ENCODE data around the gene LRP6. TPM values are rescaled to one million over a fixed set of nuclear protein-coding genes. Genes with fewer than 3 reads are reported as not detected.

The LRP6 gene
- total RNA-seq, 1 experiment from 2014 or later, result 62.4 TPM

GRCh38 chr12:12286441-12286840 is 19.6 kb upstream of the LRP6 start:
- DNase-seq, result no peak
- H2AFZ ChIP-seq (ENCODE audit: low read length), result no peak overlapping the region
- TF ChIP-seq, protein P1, sequence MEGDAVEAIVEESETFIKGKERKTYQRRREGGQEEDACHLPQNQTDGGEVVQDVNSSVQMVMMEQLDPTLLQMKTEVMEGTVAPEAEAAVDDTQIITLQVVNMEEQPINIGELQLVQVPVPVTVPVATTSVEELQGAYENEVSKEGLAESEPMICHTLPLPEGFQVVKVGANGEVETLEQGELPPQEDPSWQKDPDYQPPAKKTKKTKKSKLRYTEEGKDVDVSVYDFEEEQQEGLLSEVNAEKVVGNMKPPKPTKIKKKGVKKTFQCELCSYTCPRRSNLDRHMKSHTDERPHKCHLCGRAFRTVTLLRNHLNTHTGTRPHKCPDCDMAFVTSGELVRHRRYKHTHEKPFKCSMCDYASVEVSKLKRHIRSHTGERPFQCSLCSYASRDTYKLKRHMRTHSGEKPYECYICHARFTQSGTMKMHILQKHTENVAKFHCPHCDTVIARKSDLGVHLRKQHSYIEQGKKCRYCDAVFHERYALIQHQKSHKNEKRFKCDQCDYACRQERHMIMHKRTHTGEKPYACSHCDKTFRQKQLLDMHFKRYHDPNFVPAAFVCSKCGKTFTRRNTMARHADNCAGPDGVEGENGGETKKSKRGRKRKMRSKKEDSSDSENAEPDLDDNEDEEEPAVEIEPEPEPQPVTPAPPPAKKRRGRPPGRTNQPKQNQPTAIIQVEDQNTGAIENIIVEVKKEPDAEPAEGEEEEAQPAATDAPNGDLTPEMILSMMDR (conservative IDR thresholded peaks at IDR 0.05), result no peak
- no peak overlapping the region for H3K23ac ChIP-seq (ENCODE audit: insufficient read length, low read depth, low read length)
- no peak overlapping the region for H3K4me2 ChIP-seq (ENCODE audit: insufficient read depth, insufficient read length, low read length)
- H3K9me3 ChIP-seq (ENCODE audit: control insufficient read depth, low read depth, low read length), result no peaks in the 10 kb centered on the region
- Mint-ChIP-seq H3K36me3 (ENCODE audit: insufficient read depth in 1 of 3, low read depth in 3 of 3) (no peaks in the 10 kb centered on the region), H3K27me3 (ENCODE audit: low read depth) (no peaks in the 10 kb centered on the region; the same call in 1 of the 2 replicates), H3K9me3 (no peaks in the 10 kb centered on the region; a peak in 1 of 5 replicates), H3K4me1 (peaks cover 36 to 40% of the 10 kb centered on the region in 2 experiments), H3K4me3 (no peak overlapping the region), H3K27ac (no peak overlapping the region)
- H2BK12ac ChIP-seq (ENCODE audit: insufficient read length, low read depth, low read length), result no peak overlapping the region
- no peak overlapping the region for H3K56ac ChIP-seq (ENCODE audit: insufficient read length, low read depth, low read length)
- no peak overlapping the region for H3T11ph ChIP-seq (ENCODE audit: low read length)
- H3K79me1 ChIP-seq (ENCODE audit: insufficient read depth, low read depth, low read length, poor library complexity, severe bottlenecking), result no peaks in the 10 kb centered on the region
- no CpG with 5 or more reads among the region's 5 CpGs for WGBS (ENCODE audit: extremely low coverage, insufficient read length, low lambda C conversion rate)
- H3K18ac ChIP-seq (ENCODE audit: insufficient read length, low read depth, low read length), result no peak overlapping the region
- H3K14ac ChIP-seq (ENCODE audit: insufficient read depth, low read length), result no peak overlapping the region
- H3K79me2 ChIP-seq (ENCODE audit: insufficient read depth, low read length), result no peaks in the 10 kb centered on the region
- H3K4me1 ChIP-seq (ENCODE audit: insufficient read depth, low read length), result peaks cover 4% of the 10 kb centered on the region; the same call in 1 of the 2 replicates
- H2BK120ac ChIP-seq (ENCODE audit: low read depth, low read length, poor library complexity, severe bottlenecking), result no peak overlapping the region
- no peak overlapping the region for H4K91ac ChIP-seq (ENCODE audit: insufficient read length, low read depth, low read length)
- H4K8ac ChIP-seq (replicated peaks; ENCODE audit: insufficient read length, low read depth, low read length), result no peak overlapping the region
- H2BK20ac ChIP-seq (ENCODE audit: low read depth, low read length, poor library complexity, severe bottlenecking), result no peak overlapping the region
- H3K4ac ChIP-seq (ENCODE audit: low read depth, low read length), result no peak overlapping the region
- no peak overlapping the region for H2AK5ac ChIP-seq (ENCODE audit: insufficient read length, low read length)
- no peak overlapping the region for H4K5ac ChIP-seq (ENCODE audit: insufficient read length, low read depth, low read length)
- no peak overlapping the region for H3K27ac ChIP-seq (ENCODE audit: insufficient read length, low read depth, low read length)
- H3K9ac ChIP-seq (ENCODE audit: extremely low read depth, insufficient read length, low read length), result no peak overlapping the region
- H3K23me2 ChIP-seq (ENCODE audit: insufficient read length, low read depth, low read length, poor library complexity, severe bottlenecking), result no peaks in the 10 kb centered on the region
- no peaks in the 10 kb centered on the region for H3K27me3 ChIP-seq (ENCODE audit: insufficient read depth, low read length)
- no peak overlapping the region for H2BK15ac ChIP-seq (ENCODE audit: low read depth, low read length)
- no peak overlapping the region for H2BK5ac ChIP-seq (ENCODE audit: insufficient read length, low read length)
- no peaks in the 10 kb centered on the region for H4K20me1 ChIP-seq (ENCODE audit: control insufficient read depth, insufficient read depth, insufficient read length)
